Spinal cord (tissue), 10 donors: ENCODE data around the gene GRIK4. TPM values are rescaled to one million over a fixed set of nuclear protein-coding genes. Genes with fewer than 3 reads are reported as not detected.

ENCODE experiments used
- DNase-seq, 6 donors: peaks; one replicate each; pipeline versions ENCODE4 v3.0.0 to v3.0.0-alpha.2; 2013 to 2015; ENCODE audit warnings: low spot score in 6 of 6, low read depth in 4 of 6
- H3K27ac ChIP-seq: one replicate; pipeline ENCODE4 v1.5.1; 2013; ENCODE audit warnings: low read depth, low read length, control low read depth
- H3K27me3 ChIP-seq: one replicate; pipeline ENCODE4 v1.6.1; 2013; ENCODE audit warnings: low read length; ENCODE audit not compliant: control insufficient read depth, insufficient read depth
- H3K36me3 ChIP-seq: one replicate; pipeline ENCODE4 v1.6.1; 2013; ENCODE audit warnings: low read length; ENCODE audit not compliant: control insufficient read depth, insufficient read depth
- H3K4me1 ChIP-seq: one replicate; pipeline ENCODE4 v1.6.1; 2013; ENCODE audit warnings: low read length; ENCODE audit not compliant: control insufficient read depth, insufficient read depth
- H3K4me3 ChIP-seq: one replicate; pipeline ENCODE4 v1.5.1; 2013; ENCODE audit warnings: low read depth, low read length, control low read depth
- H3K9me3 ChIP-seq: one replicate; pipeline ENCODE4 v1.6.1; 2013; ENCODE audit warnings: low read length; ENCODE audit not compliant: control insufficient read depth, insufficient read depth
- WGBS: methylation state at CpG from one replicate; pipeline ENCODE4 v1.1.5; 2013; ENCODE audit warnings: missing lambda C conversion rate; ENCODE audit not compliant: insufficient coverage; 5-methylcytosine and 5-hydroxymethylcytosine counted together
- polyA plus RNA-seq, 2 donors: library from polyadenylated mRNA; unstranded; fragments of 120-200 nt; gene quantifications; one replicate each; pipeline ENCODE4 v1.2.1, GENCODE V29; 2013; ENCODE audit not compliant: insufficient read length in 2 of 2
- total RNA-seq, 2 donors: library from RNA; depleted of rRNA in 1 of 2; stranded (reverse); fragments of 120-200 nt in 1 of 2; fragments of >200 nt in 1 of 2; gene quantifications; one replicate each; pipeline versions ENCODE4 v1.2.3 to v1.2.4, GENCODE V29; 2013 to 2014
- donor health status: healthy.

GRIK4 gene
- total and polyA plus RNA-seq, 4 donors: 5.2 to 23.2 (median 12.3) TPM

- WGBS: 50% methylated on average over 9 of the region's 16 CpGs
- DNase-seq: no peak
- no peak overlapping the region for H3K27ac ChIP-seq
- H3K4me1 ChIP-seq: peaks cover 21% of the 10 kb centered on the region
- no peaks in the 10 kb centered on the region for H3K27me3 ChIP-seq
- H3K4me3 ChIP-seq: no peak overlapping the region
- peaks cover 8% of the 10 kb centered on the region for H3K36me3 ChIP-seq
- no peaks in the 10 kb centered on the region for H3K9me3 ChIP-seq
Measured at GRCh38 chr11:120532082-120532831, 20.7 kb downstream of the GRIK4 start.

GRCh38 chr11:120532832-120533196, 21.3 kb downstream of the GRIK4 start:
- Histone ChIP-seq H3K9me3 (no peaks in the 10 kb centered on the region), H3K27ac (no peak overlapping the region), H3K4me3 (no peak overlapping the region), H3K27me3 (no peaks in the 10 kb centered on the region), H3K4me1 (peaks cover 15% of the 10 kb centered on the region), H3K36me3 (peaks cover 8% of the 10 kb centered on the region)
- DNase-seq: no peak
- WGBS: 56% methylated on average over 3 of the region's 5 CpGs

- peak in 1 of 6 donors; percentile 26 for DNase-seq
- no peak overlapping the region for H3K27ac ChIP-seq
- H3K9me3 ChIP-seq: no peaks in the 10 kb centered on the region
- H3K36me3 ChIP-seq: peaks cover 7% of the 10 kb centered on the region
- peaks cover 34% of the 10 kb centered on the region for H3K4me1 ChIP-seq
- H3K27me3 ChIP-seq: no peaks in the 10 kb centered on the region
- H3K4me3 ChIP-seq: no peak overlapping the region
- WGBS: 61% methylated on average over 10 of the region's 13 CpGs
Measured at GRCh38 chr11:120536091-120536796, 24.7 kb downstream of the GRIK4 start.

- Histone ChIP-seq H3K4me1 (peaks cover 33% of the 10 kb centered on the region), H3K36me3 (peaks cover 7% of the 10 kb centered on the region), H3K4me3 (no peak overlapping the region), H3K9me3 (no peaks in the 10 kb centered on the region), H3K27me3 (no peaks in the 10 kb centered on the region), H3K27ac (no peak overlapping the region)
- 95% methylated on average over 10 of the region's 11 CpGs for WGBS
- DNase-seq: no peak
Measured at GRCh38 chr11:120536797-120537169, 25.2 kb downstream of the GRIK4 start.

GRCh38 chr11:120537996-120538395, 26.4 kb downstream of the GRIK4 start:
- no peak for DNase-seq
- H3K27ac ChIP-seq: no peak overlapping the region
- no peaks in the 10 kb centered on the region for H3K27me3 ChIP-seq
- no peak overlapping the region for H3K4me3 ChIP-seq
- peaks cover 21% of the 10 kb centered on the region for H3K4me1 ChIP-seq
- 73% methylated on average over 10 of the region's 12 CpGs for WGBS
- peaks cover 5% of the 10 kb centered on the region for H3K36me3 ChIP-seq
- H3K9me3 ChIP-seq: no peaks in the 10 kb centered on the region

GRCh38 chr11:120538707-120539106, 27.2 kb downstream of the GRIK4 start:
- Histone ChIP-seq H3K36me3 (peaks cover 5% of the 10 kb centered on the region), H3K4me3 (no peak overlapping the region), H3K27me3 (no peaks in the 10 kb centered on the region), H3K4me1 (peaks cover 21% of the 10 kb centered on the region), H3K27ac (no peak overlapping the region), H3K9me3 (no peaks in the 10 kb centered on the region)
- DNase-seq: no peak
- 100% methylated on average over 1 of the region's 2 CpGs for WGBS

- Histone ChIP-seq H3K4me1 (peaks cover 21% of the 10 kb centered on the region), H3K27me3 (no peaks in the 10 kb centered on the region), H3K9me3 (no peaks in the 10 kb centered on the region), H3K4me3 (no peak overlapping the region), H3K36me3 (peaks cover 5% of the 10 kb centered on the region), H3K27ac (no peak overlapping the region)
- 77% methylated on average over 8 of the region's 9 CpGs for WGBS
- DNase-seq: peak in 1 of 6 donors; percentile 47
Measured at GRCh38 chr11:120539667-120540369, 28.3 kb downstream of the GRIK4 start.

GRCh38 chr11:120540744-120541465, 29.4 kb downstream of the GRIK4 start:
- DNase-seq: no peak
- H3K27ac ChIP-seq: no peak overlapping the region
- WGBS: 65% methylated on average over 8 of the region's 8 CpGs

GRCh38 chr11:120543521-120544215, 32.1 kb downstream of the GRIK4 start:
- Histone ChIP-seq H3K27ac (no peak overlapping the region), H3K4me3 (no peak overlapping the region), H3K36me3 (no peaks in the 10 kb centered on the region), H3K9me3 (no peaks in the 10 kb centered on the region), H3K4me1 (peaks cover 42% of the 10 kb centered on the region), H3K27me3 (no peaks in the 10 kb centered on the region)
- no peak for DNase-seq
- 60% methylated on average over 1 of the region's 6 CpGs for WGBS

More at GRCh38 chr11:120540744-120541465, 29.4 kb downstream of the GRIK4 start:
- Histone ChIP-seq H3K4me3 (no peak overlapping the region), H3K36me3 (peaks cover 5% of the 10 kb centered on the region), H3K27me3 (no peaks in the 10 kb centered on the region), H3K9me3 (no peaks in the 10 kb centered on the region), H3K4me1 (peaks cover 23% of the 10 kb centered on the region)
